Body of pancreas (tissue), 4 donors: Measurements from ENCODE around the gene LRRC7. TPM values are rescaled to one million over a fixed set of nuclear protein-coding genes. Genes with fewer than 3 reads are reported as not detected.

ENCODE experiments used
- ATAC-seq: fragments of 150-250 bp; one replicate; pipeline ENCODE4 v1.9.1; 2016
- DNase-seq, 4 donors: peaks; one replicate each; pipeline ENCODE4 v3.0.0-alpha.2; 2019
- H3K27ac ChIP-seq, 4 donors: fragments of 200-600 bp; sonication (generic); 1 replicate in 3 of 4; 2 replicates in 1 of 4; pipeline versions ENCODE4 v1.5.1 to v1.6.1; 2016 to 2019; ENCODE audit warnings: mild to moderate bottlenecking in 1 of 4, mixed read lengths in 1 of 4, moderate library complexity in 1 of 4
- H3K27me3 ChIP-seq, 2 donors: fragments of 200-600 bp; sonication (generic); one replicate each; pipeline ENCODE4 v1.6.0; 2016; ENCODE audit warnings: mild to moderate bottlenecking in 1 of 2
- H3K36me3 ChIP-seq, 2 donors: fragments of 200-600 bp; sonication (generic); replicated peaks in 1 of 2; 2 replicates each; pipeline ENCODE4 v1.5.1; 2016; ENCODE audit warnings: low read depth in 2 of 2; ENCODE audit not compliant: insufficient read depth in 1 of 2
- H3K4me1 ChIP-seq: fragments of 200-600 bp; sonication (generic); one replicate; pipeline ENCODE4 v1.6.0; 2016
- H3K4me3 ChIP-seq, 2 donors: fragments of 200-600 bp; sonication (generic); 1 replicate in 1 of 2; 2 replicates in 1 of 2; pipeline ENCODE4 v1.5.1; 2016 to 2019
- H3K9me3 ChIP-seq, 3 donors: fragments of 200-600 bp; sonication (generic); 1 replicate in 2 of 3; 2 replicates in 1 of 3; pipeline ENCODE4 v1.5.1; 2016
- CTCF ChIP-seq, 7 experiments: fragments of 450-650 bp in 4 of 7; fragments of 200-600 bp in 3 of 7; sonication (generic) in 3 of 7; IDR thresholded peaks; one replicate each; pipeline ENCODE4 v1.5.1; 2016 to 2019; ENCODE audit warnings: antibody characterized with exemption in 7 of 7
- POLR2A ChIP-seq, 3 donors: fragments of 450-650 bp; IDR thresholded peaks; one replicate each; pipeline ENCODE4 v1.6.1; 2016; ENCODE audit warnings: antibody characterized with exemption in 3 of 3, mild to moderate bottlenecking in 2 of 3
- WGBS, 2 donors: methylation state at CpG; one replicate each; pipeline ENCODE4 v1.1.5; 2017; 5-methylcytosine and 5-hydroxymethylcytosine counted together
- intact Hi-C: fragments of 100-400 bp; cut with DNase I; formaldehyde crosslinking; loops from one replicate; pipeline ENCODE4 v1.15.1; 2023
- total RNA-seq, 2 donors: library from RNA; depleted of rRNA; stranded (reverse); fragments of >200 nt; gene quantifications; one replicate each; pipeline ENCODE4 v1.1.0, GENCODE V29; 2016

Gene LRRC7
- total RNA-seq, 2 donors from 2014 or later, result 1.3 to 2.6 TPM

GRCh38 chr1:70164350-70164749 lies 596.6 kb downstream of the LRRC7 start:
- no peak overlapping the region for H3K4me3 ChIP-seq
- intact Hi-C loops, result no loop called here
- H3K9me3 ChIP-seq, result no peaks in the 10 kb centered on the region
- no peaks in the 10 kb centered on the region for H3K4me1 ChIP-seq
- no peak for ATAC-seq
- no peaks in the 10 kb centered on the region for H3K27me3 ChIP-seq
- no peak for TF ChIP-seq CTCF (IDR thresholded peaks at IDR 0.05)
- no peak for TF ChIP-seq POLR2A (IDR thresholded peaks at IDR 0.05)
- no peak overlapping the region for H3K27ac ChIP-seq
- WGBS, 2 donors, result 88 to 91% methylated on average over 4 of the region's 4 CpGs
- no peaks in the 10 kb centered on the region for H3K36me3 ChIP-seq
- no peak for DNase-seq

GRCh38 chr1:70168283-70168682 lies 600.6 kb downstream of the LRRC7 start:
- Histone ChIP-seq H3K36me3 (no peaks in the 10 kb centered on the region), H3K4me3 (no peak overlapping the region), H3K9me3 (no peaks in the 10 kb centered on the region), H3K27ac (no peak overlapping the region), H3K27me3 (no peaks in the 10 kb centered on the region), H3K4me1 (no peaks in the 10 kb centered on the region)
- TF ChIP-seq POLR2A (IDR thresholded peaks at IDR 0.05) (no peak), CTCF (IDR thresholded peaks at IDR 0.05) (no peak)
- DNase-seq, result no peak
- intact Hi-C loops, result no loop called here
- no peak for ATAC-seq

- Histone ChIP-seq H3K36me3 (no peaks in the 10 kb centered on the region), H3K27ac (no peak overlapping the region), H3K4me3 (no peak overlapping the region), H3K4me1 (no peaks in the 10 kb centered on the region), H3K27me3 (no peaks in the 10 kb centered on the region), H3K9me3 (no peaks in the 10 kb centered on the region)
- no peak for ATAC-seq
- no peak for DNase-seq
- TF ChIP-seq CTCF (IDR thresholded peaks at IDR 0.05) (no peak), POLR2A (IDR thresholded peaks at IDR 0.05) (no peak)
- intact Hi-C loops, result no loop called here
- 79 to 81% methylated on average over 5 of the region's 5 CpGs for WGBS, 2 donors
Observed at GRCh38 chr1:70169018-70169839, 601.5 kb downstream of the LRRC7 start.

- TF ChIP-seq CTCF (IDR thresholded peaks at IDR 0.05) (no peak), POLR2A (IDR thresholded peaks at IDR 0.05) (no peak)
- no peaks in the 10 kb centered on the region for H3K27me3 ChIP-seq
- H3K9me3 ChIP-seq, result no peaks in the 10 kb centered on the region
- intact Hi-C loops, result no loop called here
- ATAC-seq (no peak), DNase-seq (no peak)
- no peak overlapping the region for H3K27ac ChIP-seq
- no peaks in the 10 kb centered on the region for H3K36me3 ChIP-seq
- WGBS, 2 donors, result 86 to 88% methylated on average over 1 of the region's 1 CpG
- H3K4me1 ChIP-seq, result no peaks in the 10 kb centered on the region
- H3K4me3 ChIP-seq, result no peak overlapping the region
Observed at GRCh38 chr1:70171512-70171911, 603.8 kb downstream of the LRRC7 start.
